GM12892 (cell line): ENCODE results near the gene CRPPA. TPM values are rescaled to one million over a fixed set of nuclear protein-coding genes. Genes with fewer than 3 reads are reported as not detected.
"Not testable (repeated sequence)": the region's sequence is repeated elsewhere in the genome, so short reads cannot be mapped to it uniquely, and the experiment has no call there.

Experiments
- DNase-seq: peaks from one replicate; pipeline ENCODE4 v3.0.0; 2011; ENCODE audit not compliant: insufficient read length
- FAIRE-seq: peaks from 2 replicates; lab custom pipeline; 2011; peaks lifted over from hg19 to GRCh38; lab: Jason Lieb, UNC
- POLR2A ChIP-seq: IDR thresholded peaks from 2 replicates; pipeline ENCODE4 v1.6.1; 2011; ENCODE audit warnings: low read depth, low read length, control low read depth
- POLR2AphosphoS5 ChIP-seq: IDR thresholded peaks from 2 replicates; pipeline ENCODE4 v1.6.1; 2011; ENCODE audit warnings: low read depth, low read length, control low read depth
- TAF1 ChIP-seq: IDR thresholded peaks from 2 replicates; pipeline ENCODE4 v1.6.1; 2011; ENCODE audit warnings: low read depth, mild to moderate bottlenecking, control low read depth, low read length, borderline replicate concordance
- polyA plus RNA-seq: library from polyadenylated mRNA; unstranded; fragments of >200 nt; gene quantifications from one replicate; pipeline ENCODE4 v1.2.1, GENCODE V29; 2012; ENCODE audit warnings: missing spikeins, inconsistent platforms; ENCODE audit not compliant: missing spikeins

CRPPA gene
- polyA plus RNA-seq: not detected

DNA sequence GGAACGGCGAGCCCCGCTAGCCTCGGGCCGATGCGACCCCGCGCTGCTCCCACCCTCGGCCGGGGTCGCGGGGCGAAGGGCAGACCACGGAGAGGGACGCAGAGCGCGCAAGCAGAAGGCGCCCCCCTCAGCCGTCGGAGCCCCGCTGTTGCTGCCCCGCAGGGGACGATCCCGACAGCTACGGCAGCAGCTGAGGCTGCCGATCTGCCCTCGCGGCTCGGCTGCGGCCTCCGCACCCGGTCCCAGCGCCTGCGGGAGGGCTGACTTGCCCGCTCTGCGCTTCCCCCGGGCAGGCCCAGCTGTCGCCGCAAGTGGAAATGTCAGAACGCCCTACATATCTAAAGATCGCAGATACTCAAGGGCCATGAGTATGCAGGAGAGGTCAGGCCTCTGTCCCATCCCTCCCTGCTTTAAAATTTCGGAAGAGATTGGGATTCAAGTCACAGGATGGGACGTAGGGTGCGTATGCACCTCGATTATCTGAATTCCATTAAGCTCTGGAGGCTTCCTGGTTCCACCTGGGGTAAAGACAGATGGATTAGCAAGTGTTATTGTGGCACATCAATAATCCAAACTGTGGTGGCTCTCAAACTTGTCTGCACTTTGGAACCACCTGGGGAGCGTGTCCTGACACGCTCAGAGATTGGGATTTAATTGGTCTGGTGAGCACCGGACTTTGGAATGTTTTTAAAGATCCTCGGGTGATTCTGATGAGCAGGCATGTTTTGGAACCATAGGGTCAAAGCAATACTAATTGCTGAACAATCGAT, at the start of gene CRPPA:
TSS of gene CRPPA (minus strand) at position 206 of the 770 bp plus-strand sequence. CDS start 216 bp downstream, outside the sequence.
- DNase-seq (no peak), FAIRE-seq (no peak)
- no peak for TF ChIP-seq POLR2AphosphoS5
- TF ChIP-seq TAF1: no peak
- no peak for TF ChIP-seq POLR2A

- FAIRE-seq (no peak), DNase-seq (no peak)
- TF ChIP-seq POLR2A: no peak
- TF ChIP-seq TAF1: no peak
- TF ChIP-seq POLR2AphosphoS5: no peak
Observed at GRCh38 chr7:16465469-16466361, 44.4 kb upstream of the CRPPA start, which contains the start of gene SOSTDC1. TSS of gene SOSTDC1 (minus strand) at chr7:16465738. CDS start at chr7:16465668, 70 bp downstream.

DNA sequence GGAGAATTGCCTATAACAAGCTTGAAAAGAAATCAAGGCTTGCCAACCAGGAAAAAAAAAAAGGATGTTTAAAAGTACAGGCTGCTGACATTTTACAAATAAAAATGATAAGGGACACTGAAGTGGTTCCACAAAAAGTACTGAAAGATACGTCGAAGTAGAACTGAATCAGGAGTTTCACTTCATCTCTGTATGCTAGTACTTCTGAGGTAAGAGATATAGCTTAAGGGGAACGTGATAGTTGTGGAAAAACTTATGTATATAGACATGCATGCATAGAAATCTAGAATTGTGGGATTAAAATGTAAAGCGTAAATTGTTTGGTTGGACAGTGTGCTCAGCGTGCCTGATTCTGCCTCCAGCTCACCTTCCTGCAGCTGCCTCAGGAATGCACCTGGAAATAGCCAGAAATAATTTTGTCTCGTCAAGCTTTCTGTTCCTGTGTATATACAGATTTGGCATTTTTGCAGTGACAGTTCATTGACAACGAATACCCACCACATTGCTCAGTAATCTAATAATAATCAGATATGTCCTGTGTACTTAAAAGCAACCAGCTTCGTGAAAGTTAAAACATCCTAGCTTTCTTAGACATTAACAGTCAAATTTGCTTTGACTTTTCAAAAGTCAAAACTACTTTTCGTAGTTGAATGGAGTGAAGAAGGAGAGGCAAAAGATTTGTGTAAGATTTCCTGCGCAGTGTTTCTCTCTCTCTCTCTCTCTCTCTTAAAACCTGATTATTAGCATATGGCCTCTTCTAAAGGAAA, 42.8 kb upstream of the CRPPA start:
- FAIRE-seq: no peak
- no peak for TF ChIP-seq POLR2AphosphoS5
- no peak for TF ChIP-seq POLR2A
- no peak for TF ChIP-seq TAF1
- DNase-seq: no peak

- TF ChIP-seq POLR2AphosphoS5 (no peak), TAF1 (no peak)
- DNase-seq: no peak
- FAIRE-seq: no peak
Observed at GRCh38 chr7:16463520-16463919, 42.2 kb upstream of the CRPPA start.

GRCh38 chr7:16462431-16462889, 41.1 kb upstream of the CRPPA start:
- FAIRE-seq (no peak), DNase-seq (no peak)
- TF ChIP-seq TAF1: no peak
- TF ChIP-seq POLR2AphosphoS5: no peak
- TF ChIP-seq POLR2A: no peak

DNA sequence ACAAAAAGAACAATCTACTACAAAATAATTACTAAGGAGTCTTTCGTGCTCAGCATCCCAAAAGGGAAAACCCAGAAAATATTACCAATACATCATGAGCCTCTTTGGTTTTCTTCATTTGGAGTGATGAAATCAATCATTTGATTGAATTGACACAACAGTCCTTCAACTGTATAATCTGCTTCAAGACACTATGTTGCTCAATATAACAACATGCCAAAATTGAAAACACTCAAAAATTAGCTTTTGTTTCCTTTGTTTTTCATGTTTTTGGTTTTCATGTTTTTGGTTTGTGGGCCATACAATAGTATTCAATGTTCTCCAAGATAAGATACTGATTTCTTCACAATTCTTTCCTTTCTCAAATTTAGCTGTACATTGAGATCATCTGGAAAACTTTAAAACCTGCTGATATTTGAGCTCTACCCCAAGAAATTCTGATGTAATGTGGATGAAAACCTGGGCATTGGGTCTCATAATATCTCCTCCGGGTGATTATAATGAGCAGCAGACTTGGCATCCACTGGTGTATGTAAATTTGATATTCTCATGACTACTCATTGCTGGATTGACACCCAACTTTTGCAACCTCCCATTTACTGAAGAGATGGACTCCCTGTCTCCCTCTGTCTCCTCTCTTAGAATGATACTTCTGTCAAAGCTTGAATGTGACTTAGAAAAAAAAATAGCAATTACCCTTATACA, 39.6 kb upstream of the CRPPA start:
- DNase-seq (no peak), FAIRE-seq (no peak)
- TF ChIP-seq POLR2A (no peak), POLR2AphosphoS5 (no peak), TAF1 (no peak)

DNA sequence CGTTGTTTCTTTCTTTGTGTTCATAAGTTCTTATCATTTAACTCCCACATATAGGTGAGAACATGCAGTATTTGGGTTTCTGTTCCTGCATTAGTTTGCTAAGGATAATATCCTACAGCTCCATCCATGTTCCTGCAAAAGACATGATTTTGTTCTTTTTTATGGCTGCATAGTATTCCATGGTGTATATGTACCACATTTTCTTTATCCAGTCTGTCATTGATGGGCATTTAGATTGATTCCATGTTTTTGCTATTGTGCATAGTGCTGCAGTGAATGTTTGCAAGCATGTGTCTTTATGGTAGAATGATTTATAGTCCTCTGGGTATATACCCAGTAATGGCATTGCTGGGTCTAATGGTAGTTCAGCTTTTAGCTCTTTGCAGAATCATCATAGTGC, 35.0 kb upstream of the CRPPA start:
- not testable (repeated sequence) for DNase-seq, FAIRE-seq

DNA sequence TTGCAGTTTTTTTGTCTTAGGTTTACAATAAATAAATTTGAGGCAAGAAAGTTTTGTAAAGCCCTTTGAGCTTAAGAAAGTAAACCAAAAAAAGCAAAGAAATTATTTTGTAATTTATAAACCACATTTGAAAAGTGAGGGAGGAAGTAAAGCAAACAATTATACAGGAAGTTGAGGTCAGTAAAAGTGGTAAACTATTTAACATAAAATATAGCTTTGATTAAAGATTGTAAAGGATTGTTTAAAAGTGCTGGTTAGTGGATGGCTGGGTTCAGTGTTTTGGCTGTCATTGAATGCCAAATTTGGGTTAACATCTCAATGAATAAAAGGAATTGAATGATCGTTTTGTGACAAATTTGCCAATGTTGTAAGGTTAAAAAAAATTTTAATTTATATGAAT, 34.3 kb upstream of the CRPPA start:
- TF ChIP-seq POLR2A: no peak
- no peak for TF ChIP-seq TAF1
- no peak for TF ChIP-seq POLR2AphosphoS5
- DNase-seq (no peak), FAIRE-seq (no peak)

DNA sequence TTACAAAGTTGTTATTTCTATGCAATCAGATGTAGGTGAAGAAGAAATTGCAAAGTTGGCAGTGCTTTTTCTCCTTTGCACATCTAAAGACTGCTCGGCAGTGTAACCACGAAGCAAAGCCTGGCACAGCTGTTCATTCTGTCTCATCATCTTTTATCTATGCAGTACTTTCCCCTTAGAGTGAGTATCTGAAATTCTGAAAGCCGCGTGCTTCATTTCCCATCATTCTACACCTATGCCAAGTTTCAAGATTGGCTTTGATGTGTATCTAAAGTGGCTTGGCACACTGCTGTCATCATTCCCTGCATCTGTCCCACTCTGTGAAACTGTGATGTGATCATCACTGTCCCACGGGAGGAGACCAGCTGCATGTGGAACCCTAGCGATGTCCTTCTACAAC, 29.0 kb upstream of the CRPPA start:
- TF ChIP-seq POLR2AphosphoS5 (no peak), TAF1 (no peak), POLR2A (no peak)
- DNase-seq (no peak), FAIRE-seq (no peak)

DNA sequence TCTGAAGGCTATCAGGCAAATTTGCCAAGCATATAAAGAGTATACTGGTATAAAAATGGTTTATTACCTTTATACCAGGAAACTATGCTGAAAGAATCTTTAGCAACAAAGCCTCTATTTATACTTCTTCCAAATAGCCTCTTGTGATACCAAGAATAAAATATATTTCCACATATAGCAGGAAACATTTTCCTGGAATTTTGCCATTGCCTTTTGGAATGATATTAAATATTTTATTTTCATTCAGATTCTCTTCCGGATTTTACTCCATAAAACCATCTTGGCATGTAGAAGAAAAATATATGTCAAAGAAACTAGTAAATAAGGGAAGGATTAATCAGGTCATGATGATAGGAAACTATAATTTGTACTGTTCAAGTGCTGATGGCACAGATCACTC, 26.5 kb upstream of the CRPPA start:
- TF ChIP-seq POLR2A: no peak
- no peak for TF ChIP-seq POLR2AphosphoS5
- no peak for TF ChIP-seq TAF1
- FAIRE-seq (no peak), DNase-seq (no peak)
